GM12874 (cell line): ENCODE results near the gene ADGRA1.

Experiments
- TF ChIP-seq, protein P1 (sequence below): IDR thresholded peaks from 2 replicates; pipeline ENCODE4 v1.5.1; 2011; ENCODE audit warnings: low read depth, mild to moderate bottlenecking, control low read depth, low read length, moderate library complexity; ENCODE audit not compliant: insufficient read depth

ADGRA1 gene

GRCh38 chr10:133061296-133062038 lies 26.3 kb upstream of the ADGRA1 start:
- TF ChIP-seq, protein P1, sequence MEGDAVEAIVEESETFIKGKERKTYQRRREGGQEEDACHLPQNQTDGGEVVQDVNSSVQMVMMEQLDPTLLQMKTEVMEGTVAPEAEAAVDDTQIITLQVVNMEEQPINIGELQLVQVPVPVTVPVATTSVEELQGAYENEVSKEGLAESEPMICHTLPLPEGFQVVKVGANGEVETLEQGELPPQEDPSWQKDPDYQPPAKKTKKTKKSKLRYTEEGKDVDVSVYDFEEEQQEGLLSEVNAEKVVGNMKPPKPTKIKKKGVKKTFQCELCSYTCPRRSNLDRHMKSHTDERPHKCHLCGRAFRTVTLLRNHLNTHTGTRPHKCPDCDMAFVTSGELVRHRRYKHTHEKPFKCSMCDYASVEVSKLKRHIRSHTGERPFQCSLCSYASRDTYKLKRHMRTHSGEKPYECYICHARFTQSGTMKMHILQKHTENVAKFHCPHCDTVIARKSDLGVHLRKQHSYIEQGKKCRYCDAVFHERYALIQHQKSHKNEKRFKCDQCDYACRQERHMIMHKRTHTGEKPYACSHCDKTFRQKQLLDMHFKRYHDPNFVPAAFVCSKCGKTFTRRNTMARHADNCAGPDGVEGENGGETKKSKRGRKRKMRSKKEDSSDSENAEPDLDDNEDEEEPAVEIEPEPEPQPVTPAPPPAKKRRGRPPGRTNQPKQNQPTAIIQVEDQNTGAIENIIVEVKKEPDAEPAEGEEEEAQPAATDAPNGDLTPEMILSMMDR = no peak

- TF ChIP-seq, protein P1 = no peak
Observed at GRCh38 chr10:133062085-133062484, 25.6 kb upstream of the ADGRA1 start.

- TF ChIP-seq, protein P1 = no peak
Observed at GRCh38 chr10:133062635-133063034, 25.1 kb upstream of the ADGRA1 start.

DNA sequence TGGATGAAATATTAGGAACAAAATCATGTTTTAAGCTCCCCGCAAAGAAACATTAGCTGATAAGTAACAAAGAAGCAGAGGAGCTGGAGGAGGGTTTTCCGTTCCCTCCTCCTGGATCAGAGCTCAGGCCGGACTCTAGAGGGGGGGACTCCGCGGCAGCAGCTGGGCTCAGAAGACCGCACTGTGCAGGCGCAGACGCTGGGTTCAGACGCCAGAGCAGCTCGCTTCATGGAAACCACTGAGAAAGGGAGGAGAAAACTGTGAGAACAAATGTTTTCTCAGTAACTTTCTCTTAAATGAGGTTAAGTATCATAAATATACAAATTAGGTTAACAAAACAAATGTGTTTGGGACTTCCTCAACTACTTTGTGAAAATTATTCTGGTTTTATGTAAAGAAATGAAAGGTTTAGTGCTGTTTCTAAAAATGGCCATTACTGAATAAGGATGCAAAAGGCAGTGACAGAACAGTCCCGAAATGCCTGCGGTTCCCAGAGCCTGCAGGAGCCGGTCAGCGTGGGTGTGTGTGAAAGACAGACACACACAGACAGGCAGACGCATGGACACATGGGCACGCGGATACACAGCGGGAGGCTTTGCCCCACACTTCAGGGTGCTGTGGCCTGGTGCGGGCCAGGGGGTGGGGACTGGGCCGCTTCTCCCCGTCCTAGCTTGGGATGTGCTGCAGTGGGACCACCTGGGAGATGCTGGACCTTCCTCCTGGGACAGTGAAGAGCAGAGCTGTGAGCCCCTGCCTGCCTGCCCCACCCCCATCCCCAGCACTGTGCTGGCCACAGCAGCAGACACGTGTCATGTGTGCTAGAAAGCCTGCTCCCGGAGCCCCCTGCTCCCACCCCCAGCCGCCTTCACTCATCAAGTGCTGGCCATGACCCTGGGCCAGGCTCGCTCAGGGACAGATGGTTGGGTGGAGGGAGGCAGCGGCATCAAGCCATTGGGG lies 20.3 kb upstream of the ADGRA1 start:
- TF ChIP-seq, protein P1 = no peak

DNA sequence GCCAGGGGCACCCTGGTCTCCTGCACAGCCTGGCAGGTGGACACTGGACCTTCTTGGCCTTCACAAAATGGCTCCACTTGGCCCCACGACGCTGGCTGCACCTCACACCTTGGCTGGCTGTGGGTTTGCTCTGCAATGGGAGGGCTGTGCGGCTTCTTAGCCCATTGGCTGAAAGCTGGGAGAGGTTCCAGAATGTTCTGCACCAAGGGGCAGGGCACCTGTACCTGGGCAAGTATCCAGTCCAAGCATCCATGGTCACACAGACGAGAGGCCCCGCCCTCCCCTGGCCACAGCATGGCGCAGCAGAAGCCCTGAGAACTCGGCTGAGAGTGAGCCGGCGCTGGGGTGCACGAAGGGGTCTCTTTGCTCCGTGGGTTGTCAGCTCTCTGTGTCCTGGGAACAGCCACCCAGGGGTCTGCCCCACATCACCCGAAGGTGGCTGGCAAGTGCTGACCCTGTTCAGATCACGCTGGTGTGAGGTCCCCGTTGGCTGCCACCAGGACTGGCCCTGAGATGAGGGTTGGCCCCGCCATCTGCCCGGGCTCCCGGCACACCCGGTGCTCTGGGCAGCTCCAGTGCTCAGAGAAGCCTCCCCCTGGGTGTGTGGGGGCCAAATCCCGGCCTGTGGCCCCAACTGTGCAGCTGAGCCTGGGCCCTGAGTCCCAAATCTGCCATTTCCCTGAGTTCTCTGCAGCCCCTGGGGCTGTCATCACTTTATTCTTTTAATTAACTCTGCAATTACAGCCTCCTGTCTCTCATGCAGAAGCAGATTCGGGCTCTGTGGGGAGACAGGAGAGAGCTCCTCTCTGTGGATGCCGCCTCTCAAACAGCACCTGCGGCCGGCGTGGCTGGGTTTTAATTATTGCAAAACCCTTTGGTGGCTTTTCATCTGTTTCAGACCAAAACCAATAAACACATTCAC lies 19.4 kb upstream of the ADGRA1 start:
- TF ChIP-seq, protein P1 = no peak

GRCh38 chr10:133069033-133069525 lies 18.6 kb upstream of the ADGRA1 start:
- TF ChIP-seq, protein P1 = no peak

DNA sequence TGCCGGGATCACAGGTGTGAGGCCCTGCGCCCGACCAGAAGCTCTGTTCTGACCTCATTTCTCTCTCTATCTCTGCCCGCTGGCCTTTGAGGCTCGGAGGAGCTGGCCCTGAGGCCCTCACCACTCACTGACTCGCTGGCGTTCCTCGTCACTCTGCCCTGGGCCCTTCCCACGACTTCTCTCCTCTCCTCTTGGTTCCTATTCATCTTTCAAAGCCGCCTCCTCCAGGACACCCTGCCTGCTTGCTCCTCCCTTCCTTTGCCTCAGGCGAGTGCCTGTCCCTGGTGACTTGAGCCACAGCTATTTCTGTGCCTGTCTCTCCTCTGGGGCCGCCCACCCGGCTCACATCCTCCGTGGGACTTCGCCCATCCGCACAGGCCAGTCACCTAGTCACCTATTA lies 17.3 kb upstream of the ADGRA1 start:
- TF ChIP-seq, protein P1 = no peak
